K562 (cell line): ENCODE measurements around the gene ZNF646. TPM values are rescaled to one million over a fixed set of nuclear protein-coding genes. Genes with fewer than 3 reads are reported as not detected.

Experiments used
- ATF6 ChIP-seq: sonication (generic); formaldehyde crosslinking; IDR thresholded peaks from 2 replicates; pipeline ENCODE4 v1.4.0; 2020; ENCODE audit warnings: mild to moderate bottlenecking, missing genetic modification reagents
- CLOCK ChIP-seq: fragments of 250-450 bp; sonication (Bioruptor Pico); IDR thresholded peaks from 2 replicates; pipeline ENCODE4 v1.4.0; 2020; ENCODE audit warnings: mild to moderate bottlenecking, moderate library complexity, borderline replicate concordance
- FOXA3 ChIP-seq, 2 experiments: fragments of 450-650 bp in 1 of 2; sonication (generic) in 1 of 2; formaldehyde crosslinking; IDR thresholded peaks in 1 of 2; conservative IDR thresholded peaks in 1 of 2; 2 replicates each; pipeline versions ENCODE4 v1.4.0 to v1.8.0; 2020 to 2022; ENCODE audit warnings: mild to moderate bottlenecking in 2 of 2, missing genetic modification reagents in 1 of 2
- LEF1 ChIP-seq: fragments of 450-650 bp; IDR thresholded peaks from 2 replicates; pipeline ENCODE4 v1.6.1; 2016; ENCODE audit warnings: mild to moderate bottlenecking
- MAX ChIP-seq: sonication (generic); formaldehyde crosslinking; IDR thresholded peaks from 2 replicates; pipeline ENCODE4 v1.9.0; 2022; ENCODE audit warnings: mild to moderate bottlenecking, missing genetic modification reagents
- MBD1 ChIP-seq: fragments of 250-450 bp; sonication (Bioruptor Pico); IDR thresholded peaks from 2 replicates; pipeline ENCODE4 v1.8.0; 2022; ENCODE audit warnings: inconsistent platforms
- PRDM10 ChIP-seq: fragments of 450-650 bp; IDR thresholded peaks from 2 replicates; pipeline ENCODE4 v1.6.1; 2018; ENCODE audit not compliant: partially characterized antibody
- THAP12 ChIP-seq: fragments of 250-450 bp; sonication (Bioruptor Pico); IDR thresholded peaks from 2 replicates; pipeline ENCODE4 v1.9.0; 2021; ENCODE audit warnings: mild to moderate bottlenecking, inconsistent platforms
- ZNF277 ChIP-seq: fragments of 250-450 bp; sonication (Bioruptor Pico); IDR thresholded peaks from 2 replicates; pipeline ENCODE4 v1.8.0; 2022; ENCODE audit warnings: inconsistent platforms, mild to moderate bottlenecking, moderate library complexity, borderline replicate concordance
- ZNF324 ChIP-seq: fragments of 250-450 bp; sonication (Bioruptor Pico); IDR thresholded peaks from 2 replicates; pipeline ENCODE4 v1.4.0; 2020; ENCODE audit warnings: mild to moderate bottlenecking
- ZNF586 ChIP-seq: fragments of 450-650 bp; formaldehyde crosslinking; conservative IDR thresholded peaks from 2 replicates; pipeline ENCODE4 v1.4.0; 2020; ENCODE audit warnings: mild to moderate bottlenecking, moderate library complexity
- polyA plus RNA-seq, 8 experiments: library from polyadenylated mRNA; depleted of rRNA in 4 of 8; stranded (reverse) in 5 of 8; unstranded in 3 of 8; fragments of >200 nt; fragmentation: Nextera tagmentation in 2 of 8; fragmentation: Illumina TruSeq in 1 of 8; extraction: Ambion mirVana in 2 of 8; extraction: Trizol in 1 of 8; gene quantifications; 2 replicates each; pipeline versions ENCODE4 v1.2.1 to v1.2.3, GENCODE V29; 2011 to 2014; ENCODE audit warnings: inconsistent platforms in 1 of 8, missing spikeins in 1 of 8
- total RNA-seq, 7 experiments: library from RNA; depleted of rRNA in 6 of 7; stranded (reverse); fragments of >200 nt in 6 of 7; fragmentation: Illumina TruSeq in 2 of 7; extraction: Trizol in 2 of 7; gene quantifications; 2 replicates each; pipeline versions ENCODE4 v1.2.1 to v1.2.3, GENCODE V29; 2011 to 2021; ENCODE audit warnings: low replicate concordance in 1 of 7

The ZNF646 gene
- total and polyA plus RNA-seq, 9 of the 15 experiments (the other 6 are each of a cell fraction or from before 2014, with no cell fraction given): 0.08 to 20.6 (median 8.0) TPM

GRCh38 chr16:31094424-31095120 is 20.4 kb downstream of the ZNF646 start, which contains the start of gene VKORC1 (continued):
- no peak for TF ChIP-seq MBD1 (CRISPR knock-in tag)
- TF ChIP-seq MAX: peak; percentile 80
- no peak for TF ChIP-seq ZNF277
- TF ChIP-seq THAP12 (CRISPR knock-in tag): peak; percentile 16; the same call in 1 of the 2 replicates
- no peak for TF ChIP-seq CLOCK (CRISPR knock-in tag)
- no peak for TF ChIP-seq LEF1
- no peak for TF ChIP-seq ZNF324 (CRISPR knock-in tag)
- TF ChIP-seq ZNF586 (CRISPR knock-in tag): no peak
- TF ChIP-seq FOXA3 (CRISPR knock-in tag; conservative IDR thresholded peaks at IDR 0.05 in 1 of 2, IDR thresholded peaks at IDR 0.05 in 1 of 2): no peak
- peak; percentile 16 for TF ChIP-seq PRDM10
- no peak for TF ChIP-seq ATF6 (CRISPR knock-in tag)
